Measurements from ENCODE around the gene YIPF6.
A peak's percentile ranks its signal among the peaks of the same experiment; 100 is the strongest.
"Not testable (repeated sequence)": the region's sequence is repeated elsewhere in the genome, so short reads cannot be mapped to it uniquely, and the experiment has no call there.

The YIPF6 gene

DNA sequence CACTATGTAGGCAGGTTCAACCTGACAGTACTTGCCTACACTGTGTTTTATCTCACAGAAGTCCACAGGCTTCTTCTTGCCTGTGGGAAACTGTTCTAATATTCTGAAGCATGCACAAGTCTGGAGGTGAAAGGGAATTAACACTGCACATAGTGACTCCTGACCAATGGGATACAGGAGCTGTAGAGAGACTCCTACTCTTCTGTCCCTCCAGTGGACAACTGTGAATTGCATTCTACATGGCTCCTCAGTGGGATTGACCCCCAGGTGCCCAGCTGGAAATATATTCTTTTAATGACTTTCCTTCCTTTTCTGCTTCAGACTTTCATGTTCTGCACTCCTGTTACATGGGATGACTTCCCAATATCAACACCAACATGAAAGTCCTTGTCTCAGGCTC is 8.2 kb upstream of the YIPF6 start:
- Mint-ChIP-seq H3K27ac (no peak overlapping the region), H3K27me3 (peaks cover 10% of the 10 kb centered on the region), H3K9me3 (no peaks in the 10 kb centered on the region), H3K36me3 (no peaks in the 10 kb centered on the region), H3K4me3 (no peak overlapping the region), H3K4me1 (no peaks in the 10 kb centered on the region)
- no peak for DNase-seq
- CTCF ChIA-PET: interaction anchor here (0.9 kb wide), 1 partner anchor 21 kb away, joined by 3 read pairs; no protein-coding TSS in a partner anchor

DNA sequence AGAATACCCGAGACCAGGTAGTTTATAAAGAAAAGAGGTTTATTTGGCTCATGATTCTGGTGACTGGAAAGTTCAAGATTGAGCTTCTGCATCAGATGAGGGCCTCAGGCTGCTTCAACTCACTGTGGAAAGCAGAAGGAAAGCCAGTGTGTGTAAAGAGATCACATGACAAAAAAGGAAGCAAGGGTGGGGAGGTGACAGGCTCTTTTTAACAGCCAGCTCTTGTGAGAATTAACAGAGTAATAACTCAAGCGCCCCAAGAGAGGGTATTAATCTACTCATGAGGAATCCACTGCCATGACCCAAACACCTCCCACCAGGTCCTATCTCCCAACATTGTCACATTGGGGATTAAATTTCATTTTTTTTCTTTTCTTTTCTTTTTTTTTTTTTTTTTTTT is 6.3 kb upstream of the YIPF6 start:
- peaks cover 10% of the 10 kb centered on the region for H3K27me3 Mint-ChIP-seq
- no peak overlapping the region for H3K27ac Mint-ChIP-seq
- H3K36me3 Mint-ChIP-seq: no peaks in the 10 kb centered on the region
- CTCF ChIA-PET: no interaction called here
- no peak for DNase-seq
- H3K4me3 Mint-ChIP-seq: no peak overlapping the region
- H3K9me3 Mint-ChIP-seq: no peaks in the 10 kb centered on the region
- peaks cover 1% of the 10 kb centered on the region for H3K4me1 Mint-ChIP-seq

DNA sequence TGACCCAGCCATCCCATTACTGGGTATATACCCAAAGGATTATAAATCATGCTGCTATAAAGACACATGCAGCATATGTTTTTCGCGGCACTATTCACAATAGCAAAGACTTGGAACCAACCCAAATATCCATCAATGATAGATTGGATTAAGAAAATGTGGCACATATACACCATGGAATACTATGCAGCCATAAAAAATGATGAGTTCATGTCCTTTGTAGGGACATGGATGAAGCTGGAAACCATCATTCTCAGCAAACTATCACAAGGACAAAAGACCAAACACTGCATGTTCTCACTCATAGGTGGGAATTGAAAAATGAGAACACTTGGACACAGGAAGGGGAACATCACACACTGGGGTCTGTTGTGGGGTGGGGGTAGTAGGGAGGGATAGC is 5.1 kb upstream of the YIPF6 start:
- CTCF ChIA-PET, H3K4me1 Mint-ChIP-seq, DNase-seq, H3K36me3 Mint-ChIP-seq, H3K27ac Mint-ChIP-seq, H3K27me3 Mint-ChIP-seq, H3K4me3 Mint-ChIP-seq, H3K9me3 Mint-ChIP-seq: not testable (repeated sequence)

DNA sequence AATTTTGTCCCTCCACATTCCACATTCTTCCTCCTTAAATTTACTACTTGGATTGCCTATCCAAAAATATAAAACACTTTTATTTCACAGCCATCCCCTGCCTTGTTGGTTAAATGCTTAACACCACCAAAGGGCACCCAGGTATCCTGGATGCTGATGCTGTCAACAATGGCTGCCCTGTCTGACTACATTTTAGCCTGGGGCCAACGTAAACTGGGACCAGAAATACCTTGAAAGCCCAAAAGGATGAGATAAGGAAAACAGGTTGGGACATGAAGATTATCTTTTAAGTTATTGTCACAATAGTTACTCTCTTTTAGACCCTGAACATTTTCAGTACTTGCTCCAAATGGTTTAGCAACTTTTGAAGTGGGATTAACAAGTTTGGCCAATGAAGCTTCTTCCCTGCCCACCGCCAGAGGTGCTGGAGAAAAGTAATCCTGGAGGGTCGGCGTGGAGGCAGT is 775 bp upstream of the YIPF6 start:
- peaks cover 25% of the 10 kb centered on the region for H3K4me1 Mint-ChIP-seq
- H3K27ac Mint-ChIP-seq: peak overlapping the region; percentile 94
- peak overlapping the region; percentile 91 for H3K4me3 Mint-ChIP-seq
- peaks cover 6% of the 10 kb centered on the region for H3K27me3 Mint-ChIP-seq
- CTCF ChIA-PET: no interaction called here
- H3K36me3 Mint-ChIP-seq: peaks cover 5% of the 10 kb centered on the region
- DNase-seq: peak; percentile 22
- H3K9me3 Mint-ChIP-seq: no peaks in the 10 kb centered on the region

DNA sequence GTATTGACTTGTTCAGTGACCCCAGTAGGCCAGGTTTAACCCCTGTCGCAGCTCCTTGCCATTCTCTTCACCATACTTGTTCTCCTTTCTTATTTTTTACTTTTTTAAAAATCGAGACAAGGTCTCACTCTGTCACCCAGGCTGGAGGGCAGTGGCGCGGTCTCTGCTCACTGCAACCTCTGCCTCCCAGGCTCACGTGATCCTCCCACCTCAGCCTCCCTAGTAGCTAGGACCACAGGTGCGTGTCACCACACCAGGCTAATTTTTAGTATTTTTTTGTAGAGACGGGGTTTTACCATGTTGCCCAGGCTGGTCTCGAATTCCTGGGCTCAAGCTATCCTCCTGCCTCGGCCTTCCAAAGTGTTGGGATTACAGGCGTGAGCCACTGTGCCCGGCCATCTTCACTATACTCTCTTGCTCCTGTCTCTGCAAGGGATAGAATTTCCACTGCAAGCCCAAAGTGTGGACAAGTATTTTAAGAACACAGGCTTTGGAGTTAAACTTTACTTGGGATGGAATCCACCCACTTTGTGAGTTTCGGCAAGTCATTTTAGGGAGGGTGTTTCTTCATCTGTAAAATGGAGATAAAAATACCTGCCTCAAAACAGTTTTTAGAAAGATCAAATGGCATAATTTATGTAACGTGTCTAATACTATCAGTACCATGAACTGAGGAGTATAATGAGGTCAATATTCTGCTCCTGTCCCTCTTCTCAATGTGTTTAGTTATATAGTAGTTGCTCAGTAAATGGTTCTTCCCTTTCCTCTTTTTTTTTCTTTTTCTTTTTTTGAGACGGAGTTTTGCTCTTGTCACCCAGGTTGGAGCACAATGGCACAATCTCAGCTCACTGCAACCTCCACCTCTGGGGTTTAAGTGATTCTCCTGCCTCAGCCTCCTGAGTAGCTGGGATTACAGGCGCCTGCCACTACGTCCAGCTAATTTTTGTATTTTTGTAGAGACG is 973 bp downstream of the YIPF6 start:
- peaks cover 8% of the 10 kb centered on the region for H3K36me3 Mint-ChIP-seq
- H3K9me3 Mint-ChIP-seq: no peaks in the 10 kb centered on the region
- H3K27ac Mint-ChIP-seq: peak overlapping the region; percentile 94
- CTCF ChIA-PET: no interaction called here
- H3K4me1 Mint-ChIP-seq: peaks cover 37% of the 10 kb centered on the region
- no peak for DNase-seq
- peak overlapping the region; percentile 91 for H3K4me3 Mint-ChIP-seq
- peaks cover under 1% of the 10 kb centered on the region for H3K27me3 Mint-ChIP-seq

DNA sequence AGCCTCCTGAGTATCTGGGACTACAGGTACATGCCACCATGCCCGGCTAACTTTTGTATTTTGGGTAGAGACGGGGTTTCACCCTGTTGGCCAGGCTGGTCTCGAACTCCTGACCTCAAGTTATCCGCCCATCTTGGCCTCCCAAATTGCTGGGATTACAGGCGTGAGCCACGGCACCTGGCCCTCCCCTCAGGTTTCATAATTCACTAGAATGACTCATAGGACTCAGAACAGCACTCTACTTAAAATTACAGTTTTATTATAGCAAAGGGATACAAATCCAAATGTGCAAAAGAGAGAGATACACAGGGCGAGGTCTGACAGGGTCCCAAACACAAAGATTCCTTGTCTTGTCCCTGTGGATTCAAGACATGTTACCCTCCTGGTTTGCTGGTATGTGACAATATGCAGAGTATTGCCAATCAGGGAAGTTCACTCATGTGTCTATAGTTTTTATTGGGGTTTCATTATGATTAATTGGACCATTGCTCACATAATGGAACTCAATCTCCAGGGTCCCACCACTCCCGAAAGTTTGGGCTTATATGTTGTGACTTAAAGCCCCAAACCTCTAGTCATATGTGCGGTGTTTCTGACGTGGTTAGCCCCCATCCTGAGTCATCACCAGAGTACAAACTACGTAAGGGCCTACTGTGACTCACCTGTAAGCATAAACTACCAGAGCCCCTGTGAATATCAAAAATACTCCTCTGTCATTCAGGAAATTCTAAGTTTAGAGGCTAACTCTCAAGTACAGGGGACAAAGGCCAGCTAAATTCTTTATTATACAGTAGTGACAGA is 5.2 kb downstream of the YIPF6 start:
- Mint-ChIP-seq H3K4me1 (peaks cover 38% of the 10 kb centered on the region), H3K27ac (no peak overlapping the region), H3K4me3 (no peak overlapping the region), H3K36me3 (peaks cover 13% of the 10 kb centered on the region), H3K9me3 (no peaks in the 10 kb centered on the region), H3K27me3 (no peaks in the 10 kb centered on the region)
- peak; percentile 26 for DNase-seq
- CTCF ChIA-PET: no interaction called here

DNA sequence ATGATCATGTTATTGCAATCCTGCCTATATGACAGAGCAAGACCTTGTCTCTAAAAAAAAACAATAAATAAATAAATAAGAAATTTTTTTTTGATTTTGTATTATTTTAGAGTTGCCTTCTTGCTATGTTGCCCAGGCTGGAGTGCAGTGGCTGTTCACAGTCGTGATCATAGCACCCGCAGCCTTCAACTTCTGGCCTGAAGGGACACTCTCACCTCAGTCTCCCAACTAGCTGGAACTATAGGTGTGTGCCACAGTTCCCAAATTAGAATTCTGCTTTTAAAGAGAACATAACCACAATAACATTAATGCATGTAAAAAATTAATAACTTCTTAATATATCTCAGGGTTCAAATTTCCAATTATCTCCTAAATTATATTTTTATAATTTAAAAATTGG is 7.8 kb downstream of the YIPF6 start:
- Mint-ChIP-seq H3K27me3 (no peaks in the 10 kb centered on the region), H3K4me3 (no peak overlapping the region), H3K9me3 (no peaks in the 10 kb centered on the region), H3K36me3 (peaks cover 19% of the 10 kb centered on the region), H3K27ac (no peak overlapping the region), H3K4me1 (peaks cover 27% of the 10 kb centered on the region)
- CTCF ChIA-PET: interaction anchor here (1.0 kb wide), 1 partner anchor 204 kb away, joined by 3 read pairs; no protein-coding TSS in a partner anchor
- DNase-seq: no peak

DNA sequence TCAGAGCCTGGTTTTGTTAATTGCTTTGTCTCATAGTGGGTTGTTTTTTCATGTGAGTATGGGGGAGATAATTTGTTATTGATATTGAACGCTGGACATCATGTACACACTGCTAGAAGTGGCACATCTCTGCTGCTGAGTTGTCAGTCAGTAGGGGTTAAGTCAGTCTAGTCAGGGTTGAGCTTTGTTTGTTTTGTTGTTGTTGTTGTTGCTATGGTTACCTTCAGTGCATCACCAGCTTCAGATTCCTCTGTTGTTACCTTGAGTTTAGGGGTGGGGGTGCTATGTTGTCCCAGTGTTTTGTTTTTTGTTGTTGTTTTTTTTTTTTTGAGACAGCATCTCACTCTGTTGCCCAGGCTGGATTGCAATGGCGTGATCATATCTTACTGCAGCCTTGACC is 9.9 kb downstream of the YIPF6 start:
- Mint-ChIP-seq H3K36me3 (peaks cover 17% of the 10 kb centered on the region), H3K4me3 (no peak overlapping the region), H3K27ac (peak overlapping the region; percentile 33), H3K4me1 (peaks cover 15% of the 10 kb centered on the region), H3K9me3 (no peaks in the 10 kb centered on the region), H3K27me3 (no peaks in the 10 kb centered on the region)
- CTCF ChIA-PET: no interaction called here
- no peak for DNase-seq

DNA sequence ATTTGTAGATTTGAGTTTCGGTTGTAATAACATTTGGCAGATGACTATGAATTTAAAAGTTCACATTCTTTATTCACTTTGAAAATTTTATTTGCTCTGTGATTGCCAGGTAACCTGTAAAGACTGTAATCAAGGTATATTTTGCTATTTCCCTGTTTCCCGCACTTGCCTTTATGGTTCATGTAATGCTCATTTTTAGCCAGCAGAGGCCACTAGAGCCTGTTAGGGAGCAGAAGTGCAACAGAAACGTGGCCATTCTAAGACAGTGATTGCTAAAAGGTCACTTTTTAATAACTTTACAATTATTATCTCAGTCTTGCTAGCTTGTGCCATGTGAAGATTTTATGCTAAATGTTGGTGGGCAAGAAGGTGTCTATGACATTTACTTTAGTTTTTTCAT is 12.4 kb downstream of the YIPF6 start:
- Mint-ChIP-seq H3K9me3 (no peaks in the 10 kb centered on the region), H3K27me3 (no peaks in the 10 kb centered on the region), H3K36me3 (peaks cover 19% of the 10 kb centered on the region), H3K27ac (no peak overlapping the region), H3K4me1 (peaks cover 8% of the 10 kb centered on the region), H3K4me3 (no peak overlapping the region)
- CTCF ChIA-PET: interaction anchor here (1.0 to 2.8 kb wide), 3 partner anchors 8 to 201 kb away, joined by 3 to 11 read pairs (median 4); no protein-coding TSS in a partner anchor
- peak; percentile 36 for DNase-seq

DNA sequence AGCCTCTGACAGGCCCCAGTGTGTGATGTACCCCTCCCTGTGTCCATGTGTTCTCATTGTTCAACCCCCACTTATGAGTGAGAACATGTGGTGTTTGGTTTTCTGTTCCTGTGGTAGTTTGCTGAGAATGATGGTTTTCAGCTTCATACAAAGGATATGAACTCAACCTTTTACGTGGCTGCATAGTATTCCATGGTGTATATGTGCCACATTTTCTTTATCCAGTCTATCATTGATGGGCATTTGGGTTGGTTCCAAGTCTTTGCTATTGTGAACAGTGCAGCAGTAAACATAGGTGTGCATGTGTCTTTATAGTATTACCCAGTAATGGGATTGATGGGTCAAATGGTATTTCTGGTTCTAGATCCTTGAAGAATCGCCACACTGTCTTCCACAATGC is 25.8 kb downstream of the YIPF6 start:
- H3K4me1 Mint-ChIP-seq, H3K4me3 Mint-ChIP-seq, H3K9me3 Mint-ChIP-seq, H3K27ac Mint-ChIP-seq, H3K27me3 Mint-ChIP-seq, CTCF ChIA-PET, DNase-seq: not testable (repeated sequence)
- H3K36me3 Mint-ChIP-seq: peaks cover 58% of the 10 kb centered on the region

DNA sequence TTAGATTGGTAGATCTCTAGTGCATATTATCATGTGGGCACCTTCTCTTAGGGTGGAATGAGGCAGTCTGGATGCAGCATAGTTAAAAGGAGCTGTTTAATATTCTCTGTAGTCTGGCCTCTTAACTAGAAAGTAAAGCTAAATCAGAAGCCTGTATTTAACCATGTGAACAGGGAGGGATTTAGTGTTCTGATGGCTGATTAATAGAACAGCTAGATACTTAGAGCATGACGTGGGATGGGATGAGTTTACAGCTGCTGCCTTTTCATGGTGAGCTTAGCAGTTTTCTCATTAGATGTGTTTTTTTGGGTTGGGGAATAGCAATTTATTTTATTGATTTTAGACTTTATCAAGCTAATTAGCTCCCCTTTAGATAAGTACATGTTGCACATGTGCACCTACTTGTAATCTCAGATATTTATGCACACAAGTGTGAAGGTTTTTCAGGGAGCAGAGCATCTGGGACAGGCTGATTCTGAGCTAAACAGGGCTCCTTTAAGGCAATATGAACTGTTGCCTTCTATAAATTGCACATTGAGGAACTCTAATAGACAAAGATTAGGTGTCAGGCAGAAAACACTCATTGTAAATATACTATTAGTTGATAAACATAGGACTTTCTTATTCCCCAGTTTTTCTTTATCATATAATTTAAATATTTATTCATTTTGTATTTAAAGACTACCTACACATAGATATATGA is 34.1 kb downstream of the YIPF6 start:
- CTCF ChIA-PET: no interaction called here
- Mint-ChIP-seq H3K4me1 (no peaks in the 10 kb centered on the region), H3K27ac (no peak overlapping the region), H3K36me3 (peaks cover 26% of the 10 kb centered on the region), H3K27me3 (no peaks in the 10 kb centered on the region), H3K4me3 (no peak overlapping the region), H3K9me3 (no peaks in the 10 kb centered on the region)
- DNase-seq: no peak

DNA sequence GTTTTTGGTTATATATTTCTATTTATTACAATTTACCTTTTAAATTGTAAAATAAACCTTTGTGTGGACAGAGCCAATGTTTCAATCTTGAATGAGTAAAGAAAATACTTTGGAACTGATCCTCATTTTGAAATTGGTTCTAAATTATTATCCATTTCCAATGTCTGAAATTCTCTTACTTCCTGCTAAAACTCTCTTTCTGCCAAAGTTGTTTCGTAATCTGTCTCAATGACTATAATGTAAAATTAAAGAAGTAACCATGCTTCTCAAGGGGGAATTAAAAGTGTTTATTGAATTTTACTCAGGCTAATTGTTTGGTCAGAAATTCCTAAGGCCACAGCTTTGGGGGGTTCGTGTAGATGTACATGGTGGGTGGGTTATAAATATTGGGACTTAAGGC is 34.8 kb downstream of the YIPF6 start:
- Mint-ChIP-seq H3K27ac (no peak overlapping the region), H3K4me1 (no peaks in the 10 kb centered on the region), H3K4me3 (no peak overlapping the region), H3K27me3 (no peaks in the 10 kb centered on the region), H3K36me3 (peaks cover 21% of the 10 kb centered on the region), H3K9me3 (no peaks in the 10 kb centered on the region)
- CTCF ChIA-PET: no interaction called here
- no peak for DNase-seq

DNA sequence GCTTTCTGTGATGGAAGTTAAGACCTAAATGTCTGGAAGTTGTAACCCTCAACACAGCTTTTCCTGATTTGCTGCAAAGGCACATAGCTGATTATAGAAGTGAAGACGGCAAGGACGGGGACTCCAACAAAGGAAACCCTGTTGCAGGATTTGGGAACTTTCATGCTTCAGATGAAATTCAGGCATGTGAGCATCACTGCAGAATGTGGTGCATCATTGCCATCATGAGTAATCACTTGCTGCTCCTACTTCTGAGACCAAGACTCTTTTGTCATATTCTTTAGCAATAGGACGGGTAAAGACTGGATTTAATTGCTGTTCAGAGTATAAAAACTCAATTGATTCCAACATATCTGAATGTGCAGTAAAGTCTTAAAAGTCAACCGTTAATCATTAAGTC is 35.8 kb downstream of the YIPF6 start:
- no peak overlapping the region for H3K27ac Mint-ChIP-seq
- no peak for DNase-seq
- H3K27me3 Mint-ChIP-seq: no peaks in the 10 kb centered on the region
- H3K4me1 Mint-ChIP-seq: no peaks in the 10 kb centered on the region
- peaks cover 15% of the 10 kb centered on the region for H3K36me3 Mint-ChIP-seq
- H3K4me3 Mint-ChIP-seq: no peak overlapping the region
- no peaks in the 10 kb centered on the region for H3K9me3 Mint-ChIP-seq
- CTCF ChIA-PET: no interaction called here

DNA sequence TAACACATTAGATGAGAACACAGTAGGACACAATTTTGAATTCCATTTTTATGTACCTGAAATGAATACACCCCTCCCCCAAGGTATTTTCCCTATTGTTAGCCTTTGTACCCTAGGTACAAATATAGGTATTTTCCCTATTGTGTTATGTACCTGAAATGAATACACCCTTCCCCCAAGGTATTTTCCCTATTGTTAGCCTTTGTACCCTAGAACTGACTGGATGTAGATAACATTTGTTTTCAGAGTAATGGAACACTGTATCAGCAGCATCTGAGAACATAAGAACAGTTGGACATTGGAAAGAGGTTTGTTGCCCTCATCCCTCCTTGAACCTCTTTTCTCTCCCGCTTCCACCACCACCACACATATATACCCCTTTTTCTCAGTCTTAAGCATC is 37.6 kb downstream of the YIPF6 start:
- Mint-ChIP-seq H3K9me3 (no peaks in the 10 kb centered on the region), H3K4me1 (no peaks in the 10 kb centered on the region), H3K4me3 (no peak overlapping the region), H3K27me3 (no peaks in the 10 kb centered on the region), H3K36me3 (peaks cover 12% of the 10 kb centered on the region), H3K27ac (no peak overlapping the region)
- CTCF ChIA-PET: no interaction called here
- no peak for DNase-seq
